Kidney epithelial cell (primary cell): Measurements from ENCODE around the gene UBA7. TPM values are rescaled to one million over a fixed set of nuclear protein-coding genes. Genes with fewer than 3 reads are reported as not detected.

Experiments used
- DNase-seq: peaks from one replicate; pipeline ENCODE4 v3.0.0-alpha.2; 2010; ENCODE audit warnings: low read depth
- H3K27me3 ChIP-seq: 2 replicates; pipeline ENCODE4 v1.6.0; 2011; ENCODE audit warnings: low read length; ENCODE audit not compliant: control insufficient read depth, insufficient read depth
- H3K36me3 ChIP-seq: 2 replicates; pipeline ENCODE4 v1.5.1; 2011; ENCODE audit warnings: low read length; ENCODE audit not compliant: control insufficient read depth, insufficient read depth
- H3K4me3 ChIP-seq: 2 replicates; pipeline ENCODE4 v1.5.1; 2011; ENCODE audit warnings: low read depth, mild to moderate bottlenecking, control low read depth, low read length
- total RNA-seq: library from RNA; depleted of rRNA; stranded (reverse); fragments of >200 nt; gene quantifications from 2 replicates; pipeline ENCODE4 v1.2.3, GENCODE V29; 2015
- TF ChIP-seq, protein P1 (sequence below): IDR thresholded peaks from 2 replicates; pipeline ENCODE4 v1.5.1; 2011; ENCODE audit warnings: mild to moderate bottlenecking, moderate library complexity, low read length, control low read depth, inconsistent platforms; ENCODE audit not compliant: insufficient read depth, poor library complexity, severe bottlenecking

UBA7 gene
- total RNA-seq, 1 donor from 2014 or later, result 6.3 TPM

DNA sequence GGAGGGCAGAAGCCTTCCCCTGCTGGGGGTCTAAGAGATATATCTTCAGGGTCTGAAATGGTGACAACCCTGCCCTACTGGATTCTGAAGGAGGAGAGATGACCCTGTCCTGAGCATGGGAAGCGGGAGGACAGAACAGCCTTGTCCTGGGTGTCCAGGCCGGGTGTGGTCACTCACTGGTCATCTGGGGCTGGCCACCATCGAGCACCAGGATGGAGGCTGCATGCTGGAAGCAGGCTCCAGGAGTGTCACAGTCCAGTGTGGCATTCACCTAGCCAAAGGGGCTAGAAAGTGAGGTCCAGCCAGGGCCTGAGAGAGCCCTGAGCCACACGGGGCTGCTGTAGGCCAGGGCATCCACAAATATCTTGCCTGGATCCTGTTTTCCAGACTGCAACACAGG is 19.3 kb downstream of the UBA7 start:
- H3K4me3 ChIP-seq, result no peak overlapping the region
- TF ChIP-seq, protein P1, sequence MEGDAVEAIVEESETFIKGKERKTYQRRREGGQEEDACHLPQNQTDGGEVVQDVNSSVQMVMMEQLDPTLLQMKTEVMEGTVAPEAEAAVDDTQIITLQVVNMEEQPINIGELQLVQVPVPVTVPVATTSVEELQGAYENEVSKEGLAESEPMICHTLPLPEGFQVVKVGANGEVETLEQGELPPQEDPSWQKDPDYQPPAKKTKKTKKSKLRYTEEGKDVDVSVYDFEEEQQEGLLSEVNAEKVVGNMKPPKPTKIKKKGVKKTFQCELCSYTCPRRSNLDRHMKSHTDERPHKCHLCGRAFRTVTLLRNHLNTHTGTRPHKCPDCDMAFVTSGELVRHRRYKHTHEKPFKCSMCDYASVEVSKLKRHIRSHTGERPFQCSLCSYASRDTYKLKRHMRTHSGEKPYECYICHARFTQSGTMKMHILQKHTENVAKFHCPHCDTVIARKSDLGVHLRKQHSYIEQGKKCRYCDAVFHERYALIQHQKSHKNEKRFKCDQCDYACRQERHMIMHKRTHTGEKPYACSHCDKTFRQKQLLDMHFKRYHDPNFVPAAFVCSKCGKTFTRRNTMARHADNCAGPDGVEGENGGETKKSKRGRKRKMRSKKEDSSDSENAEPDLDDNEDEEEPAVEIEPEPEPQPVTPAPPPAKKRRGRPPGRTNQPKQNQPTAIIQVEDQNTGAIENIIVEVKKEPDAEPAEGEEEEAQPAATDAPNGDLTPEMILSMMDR, result no peak
- no peaks in the 10 kb centered on the region for H3K27me3 ChIP-seq
- no peak for DNase-seq
- H3K36me3 ChIP-seq, result no peaks in the 10 kb centered on the region

DNA sequence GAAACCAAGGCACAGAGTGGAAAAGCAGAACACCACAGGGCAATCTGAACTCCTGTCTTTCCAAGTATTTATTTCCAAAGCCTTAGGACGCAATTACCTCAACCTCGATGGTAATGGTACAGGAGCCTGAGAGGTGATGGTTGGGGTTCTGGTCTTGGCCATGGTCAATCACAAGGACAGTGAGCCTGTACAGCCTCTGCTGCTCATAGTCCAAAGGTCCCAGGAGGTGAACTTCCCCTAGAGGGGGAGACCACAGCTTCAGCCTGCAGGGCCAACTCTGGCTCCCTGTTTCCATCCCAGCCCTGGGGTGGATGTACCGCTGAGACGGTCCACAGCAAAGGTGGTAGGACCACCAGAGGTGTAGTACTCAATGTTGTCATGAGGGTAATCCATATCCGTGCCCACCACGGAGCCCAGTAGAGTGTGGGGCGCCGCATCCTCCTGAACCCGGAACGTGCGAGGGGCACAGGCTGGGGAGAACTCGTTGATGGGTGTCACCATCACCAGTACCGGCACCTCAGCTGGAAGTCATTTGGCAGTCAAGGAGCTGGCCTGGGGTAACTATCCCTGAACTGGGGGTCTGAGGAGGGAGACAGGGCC is 20.2 kb downstream of the UBA7 start:
- H3K27me3 ChIP-seq, result no peaks in the 10 kb centered on the region

DNA sequence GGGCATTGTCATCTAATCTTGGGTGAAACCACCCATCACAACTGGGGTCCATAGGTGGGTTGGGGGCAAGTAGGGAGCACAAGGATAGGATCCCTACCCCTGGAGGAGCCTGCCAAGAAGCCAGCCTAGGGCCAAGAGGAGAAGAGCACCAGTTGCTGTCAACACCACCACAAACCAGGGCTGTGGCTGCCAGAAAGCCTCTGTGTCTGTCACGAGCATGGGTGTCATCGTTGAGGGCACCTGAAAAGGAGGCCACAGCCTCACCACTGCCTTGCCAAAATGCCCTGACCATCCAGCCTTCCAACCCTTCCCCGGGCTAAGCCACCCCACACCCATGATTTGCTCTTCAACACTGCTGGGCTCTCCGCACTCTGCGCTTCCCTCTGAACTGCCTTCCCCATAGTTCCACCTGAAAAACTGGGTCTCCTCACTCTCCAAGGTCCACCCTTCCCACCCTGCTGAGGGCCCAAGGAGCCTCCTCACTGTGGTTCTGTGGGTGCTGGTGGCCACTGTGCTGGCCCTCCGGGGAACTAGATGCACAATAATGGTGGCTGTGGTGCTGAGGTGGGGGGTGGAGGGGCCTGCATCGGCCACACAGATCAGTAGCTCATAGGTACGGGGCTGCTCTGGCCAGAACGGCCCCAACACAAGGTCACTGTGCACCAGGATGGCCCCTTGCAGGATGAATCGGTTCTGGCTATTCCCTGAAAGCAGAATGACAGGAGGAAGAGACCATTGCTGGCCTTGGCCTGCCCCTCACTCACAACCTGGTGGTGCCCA is 21.2 kb downstream of the UBA7 start:
- DNase-seq, result no peak
- TF ChIP-seq, protein P1, result no peak
- Histone ChIP-seq H3K27me3 (no peaks in the 10 kb centered on the region), H3K4me3 (no peak overlapping the region), H3K36me3 (no peaks in the 10 kb centered on the region)

More for the DNA sequence above, 20.2 kb downstream of the UBA7 start:
- no peak for DNase-seq
- TF ChIP-seq, protein P1, result no peak
- no peak overlapping the region for H3K4me3 ChIP-seq
- H3K36me3 ChIP-seq, result no peaks in the 10 kb centered on the region

DNA sequence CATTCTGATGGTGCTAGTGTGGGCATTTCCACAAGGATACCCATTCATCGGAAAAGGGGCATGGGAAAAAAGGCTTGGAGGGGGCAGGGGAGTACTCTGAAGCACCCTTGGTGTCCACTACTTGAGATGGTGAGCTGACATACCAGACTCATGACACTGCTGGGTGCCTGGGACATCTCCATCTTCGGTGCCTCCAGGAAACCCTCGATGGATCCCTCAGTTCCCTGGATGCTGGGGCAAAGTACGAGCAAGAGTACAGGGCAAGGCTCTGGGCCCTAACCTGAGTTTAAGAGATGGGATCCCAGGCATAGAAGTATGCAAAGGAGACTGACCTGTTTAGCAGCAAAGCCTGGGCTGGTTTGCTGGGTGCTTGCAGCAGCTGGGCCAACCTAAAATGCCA is 22.2 kb downstream of the UBA7 start:
- H3K36me3 ChIP-seq, result no peaks in the 10 kb centered on the region
- TF ChIP-seq, protein P1, result no peak
- DNase-seq, result no peak

DNA sequence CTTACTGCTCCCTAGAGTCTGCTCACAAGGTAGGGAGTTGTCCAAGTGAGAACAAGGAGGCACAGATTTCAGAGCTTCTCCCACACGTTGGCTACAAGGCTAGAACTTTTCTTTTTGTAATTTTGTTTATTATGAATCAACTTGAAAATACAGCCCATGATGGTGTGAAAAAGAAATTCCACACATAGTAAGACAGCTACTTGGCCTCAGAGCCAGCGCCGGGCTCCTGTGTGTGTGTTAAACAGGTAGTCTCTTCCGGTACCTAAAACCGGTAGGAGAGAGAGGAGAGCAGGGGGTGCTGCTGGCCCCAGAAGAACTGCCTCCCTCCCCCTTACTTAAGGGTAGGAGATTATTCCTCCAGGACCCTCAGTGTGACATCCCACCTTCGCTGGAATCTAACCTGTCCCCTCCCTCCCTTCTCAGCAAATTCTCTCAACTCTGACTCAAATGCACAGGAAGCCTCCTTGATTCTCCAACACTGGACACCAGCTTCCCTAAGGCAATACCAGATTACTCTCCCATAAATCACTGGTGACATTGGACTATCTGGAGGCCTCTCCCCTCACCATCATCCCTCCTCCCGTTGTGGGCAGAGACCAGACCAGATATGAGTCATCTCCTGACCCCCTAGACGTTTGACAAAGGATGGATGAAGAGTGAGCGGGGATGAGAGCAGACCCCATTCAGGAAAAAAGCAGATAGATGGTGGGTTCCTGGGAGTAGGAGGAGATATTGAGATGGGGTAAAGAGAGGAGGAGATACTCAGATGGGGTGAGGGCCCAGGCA is 22.9 kb downstream of the UBA7 start:
- DNase-seq, result no peak

More for the DNA sequence above, 22.2 kb downstream of the UBA7 start:
- no peaks in the 10 kb centered on the region for H3K27me3 ChIP-seq
- H3K4me3 ChIP-seq, result no peak overlapping the region

More for the DNA sequence above, 22.9 kb downstream of the UBA7 start:
- TF ChIP-seq, protein P1, result no peak
- H3K4me3 ChIP-seq, result no peak overlapping the region
- no peaks in the 10 kb centered on the region for H3K36me3 ChIP-seq
- no peaks in the 10 kb centered on the region for H3K27me3 ChIP-seq
